ENCODE data around the gene KRT6B. TPM values are rescaled to one million over a fixed set of nuclear protein-coding genes. Genes with fewer than 3 reads are reported as not detected.

KRT6B gene
- total and polyA plus RNA-seq, 2 of the 8 experiments (the other 6 are each of a cell fraction or from before 2014, with no cell fraction given) = not detected

DNA sequence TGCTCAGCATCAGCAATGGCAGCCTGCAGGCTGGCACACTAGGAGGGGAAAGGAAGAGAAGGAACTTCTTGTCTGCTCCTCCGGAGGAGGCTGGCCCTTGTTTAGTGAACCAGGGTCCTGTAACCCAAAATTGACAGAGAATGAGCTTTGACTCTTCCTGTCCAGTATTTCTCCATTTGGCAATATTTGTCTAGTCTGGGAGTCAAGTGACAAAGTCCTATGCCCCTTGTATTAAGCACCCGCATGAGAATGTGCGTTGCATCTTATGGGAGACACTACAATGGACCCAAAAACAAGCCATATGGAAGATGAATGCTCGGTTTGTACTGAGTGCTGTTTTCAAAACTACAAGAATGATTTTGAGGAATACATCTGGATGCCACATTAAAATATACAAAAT lies 17.9 kb upstream of the KRT6B start:
- H2BK20ac ChIP-seq (ENCODE audit: low read length) = no peak overlapping the region
- no peaks in the 10 kb centered on the region for H3K36me3 ChIP-seq (ENCODE audit: control insufficient read depth in 2 of 4, insufficient read depth in 4 of 4, low read length in 3 of 4)
- POLR2A ChIA-PET (ENCODE audit: partially characterized antibody) = no interaction called here
- no peak overlapping the region for H3K4ac ChIP-seq (replicated peaks; ENCODE audit: insufficient read length, low read depth, low read length)
- no peak overlapping the region for H2AK5ac ChIP-seq (ENCODE audit: low read depth, low read length)
- no peaks in the 10 kb centered on the region; a peak in 2 of 4 replicates for H3K9me3 ChIP-seq (ENCODE audit: insufficient read depth in 2 of 2, low read depth in 1 of 2, low read length in 1 of 2)
- no peak overlapping the region for H4K8ac ChIP-seq (ENCODE audit: extremely low read depth, insufficient read depth, low read length)
- TF ChIP-seq TAF1 (IDR thresholded peaks at IDR 0.05; ENCODE audit: low read depth, low read length) (no peak), TEAD4 (IDR thresholded peaks at IDR 0.05; ENCODE audit: low read depth, low read length) (no peak), TCF12 (IDR thresholded peaks at IDR 0.05; ENCODE audit: low read depth, low read length) (no peak), BCL11A (IDR thresholded peaks at IDR 0.05; ENCODE audit: low read depth in 2 of 2, low read length in 2 of 2) (no peak), YY1 (IDR thresholded peaks at IDR 0.05; ENCODE audit: low read depth, low read length) (no peak), JUN (IDR thresholded peaks at IDR 0.05; ENCODE audit: low read depth, low read length) (no peak)
- H3K4me3 ChIP-seq (ENCODE audit: extremely low read depth in 1 of 4, insufficient read depth in 2 of 4, low read depth in 3 of 4, low read length in 4 of 4) = no peak overlapping the region
- H3K79me2 ChIP-seq (ENCODE audit: control insufficient read depth in 1 of 2, insufficient read depth in 2 of 2, low read length in 2 of 2) = no peaks in the 10 kb centered on the region
- no peaks in the 10 kb centered on the region for H4K20me1 ChIP-seq (replicated peaks in 1 of 2; ENCODE audit: control insufficient read depth in 1 of 2, insufficient read depth in 2 of 2, low read length in 2 of 2)
- H3K23me2 ChIP-seq (ENCODE audit: low read depth, low read length) = no peaks in the 10 kb centered on the region
- no peak overlapping the region for H2BK15ac ChIP-seq (ENCODE audit: low read length)
- H3K27ac ChIP-seq (ENCODE audit: low read depth, low read length) = no peak overlapping the region
- DNase-seq (ENCODE audit: low read depth in 1 of 2, low spot score in 2 of 2) = no peak
- H2BK12ac ChIP-seq (ENCODE audit: low read depth, low read length) = no peak overlapping the region
- no peak for FAIRE-seq
- no peak overlapping the region for H4K91ac ChIP-seq (replicated peaks; ENCODE audit: insufficient read length, low read length)
- H3K27me3 ChIP-seq (replicated peaks in 1 of 4; ENCODE audit: control insufficient read depth in 3 of 4, extremely low read depth in 1 of 4, insufficient read depth in 3 of 4, low read length in 3 of 4) = no peaks in the 10 kb centered on the region
- H3K79me1 ChIP-seq (ENCODE audit: low read depth, low read length) = no peaks in the 10 kb centered on the region
- no peak overlapping the region for H2BK5ac ChIP-seq (ENCODE audit: low read depth, low read length)
- no peak overlapping the region for H3K56ac ChIP-seq (replicated peaks; ENCODE audit: insufficient read length, low read depth, low read length)
- WGBS, 2 experiments (ENCODE audit: extremely low coverage in 1 of 2, insufficient coverage in 1 of 2, insufficient read length in 1 of 2, insufficient replicate concordance in 2 of 2, low coverage in 1 of 2, low lambda C conversion rate in 2 of 2, missing lambda C conversion rate in 1 of 2) = 78% methylated on average over 4 of the region's 4 CpGs; no CpG with 5 or more reads in 1 of the 2 experiments
- H3K4me1 ChIP-seq (replicated peaks in 1 of 4; ENCODE audit: control insufficient read depth in 3 of 4, insufficient read depth in 4 of 4, low read length in 3 of 4) = no peaks in the 10 kb centered on the region
- no peak overlapping the region for H2AFZ ChIP-seq (ENCODE audit: low read length)
- H3K9ac ChIP-seq (replicated peaks in 1 of 4; ENCODE audit: extremely low read depth in 1 of 4, low read depth in 3 of 4, low read length in 3 of 4) = no peak overlapping the region
- H2BK120ac ChIP-seq (replicated peaks; ENCODE audit: low read depth, low read length) = no peak overlapping the region
- CTCF ChIA-PET (ENCODE audit: partially characterized antibody) = interaction anchor here (0.6 to 1.7 kb wide), 4 partner anchors 24 to 48 kb away, joined by 3 read pairs; no protein-coding TSS in a partner anchor
- H4K5ac ChIP-seq (ENCODE audit: insufficient read length, low read depth, low read length) = no peak overlapping the region
- no peak overlapping the region for H3K23ac ChIP-seq (ENCODE audit: insufficient read length)
- H3K14ac ChIP-seq (ENCODE audit: insufficient read length) = no peak overlapping the region
- H3K18ac ChIP-seq (ENCODE audit: extremely low read depth, low read length) = no peak overlapping the region
- H3K4me2 ChIP-seq (ENCODE audit: insufficient read depth in 1 of 2, low read depth in 2 of 2, low read length in 2 of 2) = no peak overlapping the region
